CD4-positive, alpha-beta memory T cell (primary cell): ENCODE data around the gene C9orf72. TPM values are rescaled to one million over a fixed set of nuclear protein-coding genes. Genes with fewer than 3 reads are reported as not detected.
A peak's percentile ranks its signal among the peaks of the same experiment; 100 is the strongest.

ENCODE experiments used
- CTCF ChIA-PET: fragments of 350-600 bp; sonication (Branson Sonifier 250); formaldehyde crosslinking; loops from one replicate; lab custom pipeline; 2021; ENCODE audit warnings: inconsistent platforms; ENCODE audit not compliant: partially characterized antibody; lab: Charles Lee
- POLR2A ChIA-PET: fragments of 350-600 bp; sonication (Branson Sonifier 250); formaldehyde crosslinking; loops from one replicate; lab custom pipeline; 2021; ENCODE audit not compliant: partially characterized antibody; lab: Charles Lee
- DNase-seq, 5 donors: peaks; one replicate each; pipeline versions ENCODE4 v3.0.0 to v3.0.0-alpha.2; 2020 to 2022; ENCODE audit warnings: mixed read lengths in 1 of 5
- H3K27ac ChIP-seq: one replicate; pipeline ENCODE4 v1.7.0; 2013; ENCODE audit warnings: low read depth, low read length
- H3K27me3 ChIP-seq: 2 replicates; pipeline ENCODE4 v1.7.0; 2013; ENCODE audit warnings: mild to moderate bottlenecking, low read length, moderate library complexity; ENCODE audit not compliant: insufficient read depth
- H3K36me3 ChIP-seq: 2 replicates; pipeline ENCODE4 v1.7.0; 2013; ENCODE audit warnings: mild to moderate bottlenecking, low read length, moderate library complexity; ENCODE audit not compliant: insufficient read depth
- H3K4me1 ChIP-seq: 2 replicates; pipeline ENCODE4 v1.7.0; 2013; ENCODE audit warnings: mild to moderate bottlenecking, low read length, moderate library complexity; ENCODE audit not compliant: insufficient read depth
- H3K4me3 ChIP-seq, 2 donors: one replicate each; pipeline ENCODE4 v1.7.0; 2013; ENCODE audit warnings: low read length in 2 of 2, mild to moderate bottlenecking in 1 of 2
- H3K9me3 ChIP-seq, 2 donors: one replicate each; pipeline ENCODE4 v1.7.0; 2013; ENCODE audit warnings: low read length in 2 of 2, control low read depth in 1 of 2; ENCODE audit not compliant: control insufficient read depth in 1 of 2
- H3K27ac Mint-ChIP-seq, 7 donors: one replicate each; pipeline ENCODE4 v1.8.0; 2020 to 2021; ENCODE audit warnings: mixed read lengths in 7 of 7, mild to moderate bottlenecking in 6 of 7, inconsistent platforms in 3 of 7, moderate library complexity in 3 of 7
- H3K27me3 Mint-ChIP-seq, 2 donors: one replicate each; pipeline ENCODE4 v1.8.0; 2020 to 2021; ENCODE audit warnings: mixed read lengths in 2 of 2
- H3K36me3 Mint-ChIP-seq, 2 donors: one replicate each; pipeline ENCODE4 v1.8.0; 2020 to 2021; ENCODE audit warnings: mixed read lengths in 2 of 2, inconsistent platforms in 1 of 2, mild to moderate bottlenecking in 1 of 2
- H3K4me1 Mint-ChIP-seq, 4 donors: one replicate each; pipeline ENCODE4 v1.8.0; 2020 to 2021; ENCODE audit warnings: mixed read lengths in 4 of 4, mild to moderate bottlenecking in 1 of 4
- H3K4me3 Mint-ChIP-seq, 8 donors: one replicate each; pipeline ENCODE4 v1.8.0; 2020 to 2021; ENCODE audit warnings: mixed read lengths in 8 of 8, mild to moderate bottlenecking in 7 of 8, moderate library complexity in 6 of 8, inconsistent platforms in 3 of 8
- H3K9me3 Mint-ChIP-seq, 8 donors: one replicate each; pipeline ENCODE4 v1.8.0; 2020 to 2021; ENCODE audit warnings: mixed read lengths in 8 of 8, mild to moderate bottlenecking in 5 of 8, inconsistent platforms in 3 of 8, moderate library complexity in 1 of 8
- intact Hi-C: fragments of 100-400 bp; cut with micrococcal nuclease; formaldehyde crosslinking; loops from one replicate; pipeline ENCODE4 v1.15.1; 2023
- polyA plus RNA-seq, 2 donors: library from polyadenylated mRNA; unstranded; fragments of 300-500 nt; fragmentation: Illumina TruSeq; gene quantifications; one replicate each; pipeline ENCODE4 v1.2.3, GENCODE V29; 2021
- total RNA-seq, 2 experiments: library from RNA; stranded (reverse); gene quantifications; one replicate each; pipeline ENCODE4 v1.2.3, GENCODE V29; 2021

C9orf72 gene
- total and polyA plus RNA-seq, 4 experiments from 2014 or later: 6.5 to 21.1 (median 18.6) TPM

DNA sequence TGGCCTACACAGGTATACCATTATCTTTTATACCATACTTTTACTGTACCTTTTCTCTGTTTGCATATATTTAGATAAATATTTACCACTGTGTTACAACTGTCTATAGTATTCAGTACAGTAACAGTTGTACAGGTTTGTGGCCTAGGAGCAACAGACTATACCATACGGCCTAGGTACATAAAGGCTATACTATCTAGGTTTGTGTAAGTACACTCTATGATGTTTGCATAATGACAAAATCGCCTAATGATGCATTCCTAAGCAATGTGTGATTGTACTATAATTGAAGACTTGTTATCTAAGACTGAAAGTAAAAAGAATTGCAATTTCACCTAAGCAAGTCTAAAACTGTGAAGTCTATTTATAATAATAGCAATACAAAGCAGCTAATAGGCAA lies 3.9 kb downstream of the C9orf72 start:
- Histone ChIP-seq H3K27me3 (no peaks in the 10 kb centered on the region), H3K9me3 (no peaks in the 10 kb centered on the region), H3K27ac (no peak overlapping the region), H3K4me3 (no peak overlapping the region), H3K36me3 (no peaks in the 10 kb centered on the region), H3K4me1 (peaks cover 11% of the 10 kb centered on the region)
- no peak for DNase-seq
- Mint-ChIP-seq H3K4me3 (no peak overlapping the region), H3K4me1 (peaks cover 13 to 30% (median 20%) of the 10 kb centered on the region in 4 donors), H3K27me3 (peaks cover 0 to 5% of the 10 kb centered on the region in 2 donors), H3K9me3 (peaks cover 0 to 4% (median 0%) of the 10 kb centered on the region in 8 donors), H3K27ac (no peak overlapping the region), H3K36me3 (peaks cover 15 to 28% of the 10 kb centered on the region in 2 donors)
- intact Hi-C loops: no loop called here
- ChIA-PET CTCF (interaction anchor here (1.0 kb wide), 1 partner anchor 40 kb away, joined by 3 read pairs; the partner anchor contains the start of gene MOB3B), POLR2A (no interaction called here)

DNA sequence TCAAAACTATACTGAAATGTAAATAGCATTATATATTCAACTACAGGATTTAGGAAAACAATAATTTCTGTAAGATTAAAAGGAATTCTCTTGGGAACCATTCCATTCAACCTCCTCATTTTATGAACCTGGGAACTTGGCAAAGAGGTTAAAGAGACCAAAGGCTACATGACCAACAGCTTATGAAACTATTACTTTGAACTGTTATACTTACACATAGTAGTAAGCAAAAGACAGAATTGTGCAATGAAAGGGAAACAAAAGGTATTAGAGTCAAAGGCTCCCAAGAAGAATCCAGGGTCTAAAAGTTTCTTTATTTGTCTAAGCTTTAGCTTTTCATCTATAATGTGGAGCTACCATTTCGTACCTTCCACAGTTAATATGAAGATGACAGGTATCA lies 7.2 kb downstream of the C9orf72 start:
- no peak overlapping the region for H3K4me3 ChIP-seq
- no peaks in the 10 kb centered on the region for H3K9me3 Mint-ChIP-seq
- CTCF ChIA-PET: no interaction called here
- no peaks in the 10 kb centered on the region for H3K27me3 Mint-ChIP-seq
- H3K36me3 Mint-ChIP-seq: peaks cover 27 to 29% of the 10 kb centered on the region in 2 donors
- POLR2A ChIA-PET: no interaction called here
- no peak overlapping the region for H3K27ac Mint-ChIP-seq
- no peaks in the 10 kb centered on the region for H3K4me1 ChIP-seq
- peaks cover 1 to 9% (median 5%) of the 10 kb centered on the region in 4 donors for H3K4me1 Mint-ChIP-seq
- no peak overlapping the region for H3K4me3 Mint-ChIP-seq
- no peaks in the 10 kb centered on the region for H3K27me3 ChIP-seq
- intact Hi-C loops: no loop called here
- DNase-seq: no peak
- peaks cover 1% of the 10 kb centered on the region for H3K36me3 ChIP-seq
- no peaks in the 10 kb centered on the region for H3K9me3 ChIP-seq
- H3K27ac ChIP-seq: no peak overlapping the region

DNA sequence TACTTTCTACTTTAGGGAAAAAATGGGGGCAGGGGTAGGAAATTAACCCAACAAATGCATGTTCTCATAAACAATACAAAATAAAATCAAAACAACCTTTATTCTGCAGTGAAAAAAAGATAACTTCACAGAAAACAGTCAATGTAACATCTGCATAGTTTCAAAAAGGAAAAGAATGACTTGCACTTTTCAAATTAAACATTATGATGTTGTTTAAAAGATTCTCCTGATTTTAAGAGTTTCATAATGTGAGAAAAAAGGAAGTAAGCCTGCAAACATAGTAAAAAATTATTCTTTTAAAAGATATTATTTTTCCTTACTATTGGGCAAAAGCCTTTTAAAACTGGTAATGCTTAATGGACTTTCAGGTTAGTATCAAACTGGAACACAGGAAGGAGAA lies 7.6 kb downstream of the C9orf72 start:
- H3K27me3 ChIP-seq: no peaks in the 10 kb centered on the region
- Mint-ChIP-seq H3K4me3 (peak overlapping the region in 1 of 8 donors; percentile 8), H3K36me3 (peaks cover 27 to 33% of the 10 kb centered on the region in 2 donors), H3K4me1 (peaks cover under 1 to 5% (median 1%) of the 10 kb centered on the region in 4 donors), H3K27ac (peak overlapping the region in 2 of 7 donors; percentile 55 to 64), H3K9me3 (no peaks in the 10 kb centered on the region), H3K27me3 (no peaks in the 10 kb centered on the region)
- peaks cover 5% of the 10 kb centered on the region for H3K36me3 ChIP-seq
- intact Hi-C loops: no loop called here
- H3K4me1 ChIP-seq: no peaks in the 10 kb centered on the region
- no peaks in the 10 kb centered on the region for H3K9me3 ChIP-seq
- DNase-seq: no peak
- no peak overlapping the region for H3K27ac ChIP-seq
- POLR2A ChIA-PET: no interaction called here
- CTCF ChIA-PET: no interaction called here
- no peak overlapping the region for H3K4me3 ChIP-seq

DNA sequence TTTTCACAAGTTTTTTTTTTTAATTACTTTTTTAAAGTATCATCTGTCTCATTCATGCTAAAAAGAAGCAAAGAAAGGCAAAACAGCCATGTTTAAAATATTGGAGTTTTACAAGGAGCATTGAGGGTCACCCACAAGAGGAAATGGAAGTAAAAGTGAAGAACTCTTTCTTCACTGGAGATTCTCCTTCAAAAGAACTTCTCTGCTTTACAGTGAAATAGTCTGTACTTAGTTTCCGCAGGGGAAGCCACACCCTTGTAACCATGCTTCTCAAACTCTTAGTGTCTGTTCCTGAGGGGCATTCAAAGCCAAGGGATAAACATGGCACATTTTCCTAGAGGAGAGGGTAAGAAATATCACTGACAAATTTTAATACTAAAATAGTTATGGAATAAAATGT lies 8.6 kb downstream of the C9orf72 start:
- CTCF ChIA-PET: no interaction called here
- Histone ChIP-seq H3K9me3 (no peaks in the 10 kb centered on the region), H3K27me3 (no peaks in the 10 kb centered on the region), H3K27ac (no peak overlapping the region), H3K4me3 (no peak overlapping the region), H3K4me1 (no peaks in the 10 kb centered on the region), H3K36me3 (peaks cover 8% of the 10 kb centered on the region)
- H3K27ac Mint-ChIP-seq: peak overlapping the region in 1 of 7 donors; percentile 42
- no peaks in the 10 kb centered on the region for H3K27me3 Mint-ChIP-seq
- POLR2A ChIA-PET: no interaction called here
- peaks cover 0 to 3% (median 1%) of the 10 kb centered on the region in 4 donors for H3K4me1 Mint-ChIP-seq
- intact Hi-C loops: no loop called here
- H3K36me3 Mint-ChIP-seq: peaks cover 27 to 33% of the 10 kb centered on the region in 2 donors
- no peak overlapping the region for H3K4me3 Mint-ChIP-seq
- DNase-seq: no peak
- H3K9me3 Mint-ChIP-seq: no peaks in the 10 kb centered on the region

DNA sequence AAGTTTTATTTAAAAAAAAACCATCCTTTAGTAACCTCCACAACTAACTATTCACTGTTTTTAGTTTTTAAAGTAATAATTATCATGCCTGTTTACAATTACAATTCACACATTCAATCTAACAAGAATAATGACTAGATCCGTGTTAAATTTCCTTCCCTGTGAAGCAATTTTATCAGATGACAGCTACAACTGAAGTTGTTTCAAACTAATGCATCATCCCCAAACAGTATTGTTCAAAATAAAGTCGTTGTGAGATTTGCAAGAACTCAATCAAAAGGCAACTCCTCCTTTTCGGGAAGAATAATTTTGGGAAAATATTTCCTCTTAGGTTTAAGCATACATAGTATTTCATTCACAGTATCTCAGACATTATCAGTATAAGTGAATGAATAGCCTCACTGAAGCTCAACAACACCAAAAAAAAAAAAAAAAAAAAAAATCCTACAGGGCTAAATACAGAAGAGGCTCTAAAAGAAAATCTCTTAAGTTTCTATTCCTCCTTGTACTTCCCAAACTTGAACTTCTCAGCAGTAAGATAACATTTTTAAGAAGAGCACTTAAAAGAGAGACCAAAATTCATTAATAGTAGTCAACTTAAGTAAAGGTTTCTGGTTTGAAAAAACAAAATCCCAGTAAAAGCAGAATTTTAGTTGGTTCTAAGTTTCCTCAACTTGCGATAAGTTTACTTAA lies 9.4 kb downstream of the C9orf72 start:
- Histone ChIP-seq H3K9me3 (no peaks in the 10 kb centered on the region), H3K4me1 (no peaks in the 10 kb centered on the region), H3K27ac (no peak overlapping the region), H3K4me3 (no peak overlapping the region), H3K36me3 (peaks cover 8% of the 10 kb centered on the region), H3K27me3 (no peaks in the 10 kb centered on the region)
- Mint-ChIP-seq H3K36me3 (peaks cover 27 to 37% of the 10 kb centered on the region in 2 donors), H3K4me1 (peaks cover 0 to 3% (median 1%) of the 10 kb centered on the region in 4 donors), H3K27ac (peak overlapping the region in 1 of 7 donors; percentile 53), H3K9me3 (no peaks in the 10 kb centered on the region), H3K4me3 (no peak overlapping the region), H3K27me3 (no peaks in the 10 kb centered on the region)
- ChIA-PET CTCF (no interaction called here), POLR2A (no interaction called here)
- intact Hi-C loops: no loop called here
- DNase-seq: no peak

DNA sequence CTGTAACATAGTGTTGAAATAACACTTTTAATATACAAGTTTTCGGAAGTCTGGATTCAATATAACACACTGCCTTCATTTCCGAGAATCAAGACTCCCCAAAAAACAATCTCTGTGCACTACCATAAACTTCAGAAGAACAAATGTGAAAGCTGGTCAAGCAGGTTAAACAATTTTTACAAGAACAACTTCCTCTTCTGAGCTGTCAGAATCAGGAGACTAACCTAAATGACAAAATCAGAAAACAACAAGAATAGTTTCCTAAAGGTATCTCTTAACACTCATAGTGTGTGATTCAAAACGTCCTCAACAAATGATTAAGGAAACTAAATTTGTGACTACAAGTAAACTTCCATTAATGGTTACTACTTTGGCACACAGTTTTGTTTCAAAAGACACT lies 11.6 kb downstream of the C9orf72 start:
- Mint-ChIP-seq H3K27me3 (no peaks in the 10 kb centered on the region), H3K36me3 (peaks cover 31 to 38% of the 10 kb centered on the region in 2 donors), H3K27ac (peak overlapping the region in 1 of 7 donors; percentile 46), H3K4me1 (peaks cover 0 to 3% (median under 1%) of the 10 kb centered on the region in 4 donors), H3K9me3 (no peaks in the 10 kb centered on the region), H3K4me3 (no peak overlapping the region)
- Histone ChIP-seq H3K27ac (no peak overlapping the region), H3K4me3 (no peak overlapping the region), H3K36me3 (peaks cover 8% of the 10 kb centered on the region), H3K9me3 (no peaks in the 10 kb centered on the region), H3K4me1 (no peaks in the 10 kb centered on the region), H3K27me3 (no peaks in the 10 kb centered on the region)
- DNase-seq: no peak
- intact Hi-C loops: no loop called here
- POLR2A ChIA-PET: interaction anchor here (3.1 kb wide), 1 partner anchor 11 kb away, joined by 12 read pairs; the partner anchor contains the start of gene C9orf72
- CTCF ChIA-PET: no interaction called here

DNA sequence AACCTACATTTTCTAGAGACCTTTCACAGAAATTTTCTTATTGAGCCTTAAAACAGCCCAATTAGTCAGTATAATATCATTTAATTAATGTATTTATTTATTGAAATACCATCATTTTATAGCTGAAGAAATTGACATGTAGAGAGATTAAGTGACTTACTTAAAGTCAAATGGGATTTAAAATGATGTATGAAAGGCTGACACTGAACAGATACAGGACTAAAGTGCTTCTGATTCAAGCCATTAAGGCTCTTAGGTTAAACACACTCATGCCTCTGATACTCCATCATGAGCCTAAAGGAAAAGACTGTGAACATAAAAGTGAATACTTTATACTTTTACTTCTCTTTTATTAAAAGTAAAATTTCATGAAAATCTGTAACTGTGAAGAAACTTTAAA lies 12.8 kb downstream of the C9orf72 start:
- Histone ChIP-seq H3K9me3 (no peaks in the 10 kb centered on the region), H3K4me3 (no peak overlapping the region), H3K36me3 (peaks cover 12% of the 10 kb centered on the region), H3K27me3 (no peaks in the 10 kb centered on the region), H3K4me1 (no peaks in the 10 kb centered on the region), H3K27ac (no peak overlapping the region)
- Mint-ChIP-seq H3K27me3 (no peaks in the 10 kb centered on the region), H3K27ac (no peak overlapping the region), H3K4me1 (peaks cover 0 to 3% (median under 1%) of the 10 kb centered on the region in 4 donors), H3K9me3 (no peaks in the 10 kb centered on the region), H3K4me3 (no peak overlapping the region), H3K36me3 (peaks cover 24 to 39% of the 10 kb centered on the region in 2 donors)
- no peak for DNase-seq
- CTCF ChIA-PET: interaction anchor here (0.9 kb wide), 2 partner anchors 15 to 31 kb away, joined by 3 to 4 read pairs; partner anchors contain the start of gene MOB3B
- POLR2A ChIA-PET: interaction anchor here (3.1 kb wide), 1 partner anchor 13 kb away, joined by 12 read pairs; the partner anchor contains the start of gene C9orf72
- intact Hi-C loops: no loop called here
